Measurements from ENCODE around the gene NRP1. TPM values are rescaled to one million over a fixed set of nuclear protein-coding genes. Genes with fewer than 3 reads are reported as not detected.
"Not testable (repeated sequence)": the region's sequence is repeated elsewhere in the genome, so short reads cannot be mapped to it uniquely, and the experiment has no call there.

NRP1 gene
- total RNA-seq, 4 donors from 2014 or later, result 17.7 to 47.0 (median 21.0) TPM

- DNase-seq, result no peak
- TF ChIP-seq POLR2A (IDR thresholded peaks at IDR 0.05), result no peak
- no peak for TF ChIP-seq CTCF (IDR thresholded peaks at IDR 0.05)
- H3K27ac ChIP-seq, result no peak overlapping the region
- H3K4me3 ChIP-seq, result no peak overlapping the region
- H3K4me1 ChIP-seq, result no peaks in the 10 kb centered on the region
- no peaks in the 10 kb centered on the region for H3K9me3 ChIP-seq
- H3K27me3 ChIP-seq, result no peaks in the 10 kb centered on the region
- no peaks in the 10 kb centered on the region for H3K36me3 ChIP-seq
Measured at GRCh38 chr10:33303988-33304387, 30.5 kb downstream of the NRP1 start.

GRCh38 chr10:33302208-33302829 is 32.1 kb downstream of the NRP1 start:
- H3K27me3 ChIP-seq, result no peaks in the 10 kb centered on the region
- H3K4me1 ChIP-seq, result no peaks in the 10 kb centered on the region
- no peaks in the 10 kb centered on the region for H3K9me3 ChIP-seq
- no peaks in the 10 kb centered on the region for H3K36me3 ChIP-seq
- H3K27ac ChIP-seq, result peak overlapping the region in 1 of 4 donors; percentile 16
- TF ChIP-seq CTCF (IDR thresholded peaks at IDR 0.05) (no peak), POLR2A (IDR thresholded peaks at IDR 0.05) (no peak)
- DNase-seq, result no peak
- H3K4me3 ChIP-seq, result no peak overlapping the region

GRCh38 chr10:33301097-33301789 is 33.2 kb downstream of the NRP1 start:
- no peaks in the 10 kb centered on the region for H3K27me3 ChIP-seq

GRCh38 chr10:33300544-33300943 is 33.9 kb downstream of the NRP1 start:
- not testable (repeated sequence) for H3K36me3 ChIP-seq, H3K4me3 ChIP-seq, H3K27ac ChIP-seq, H3K4me1 ChIP-seq, H3K9me3 ChIP-seq, DNase-seq, H3K27me3 ChIP-seq

More at GRCh38 chr10:33301097-33301789, 33.2 kb downstream of the NRP1 start:
- Histone ChIP-seq H3K4me3 (no peak overlapping the region), H3K9me3 (no peaks in the 10 kb centered on the region), H3K36me3 (no peaks in the 10 kb centered on the region), H3K4me1 (no peaks in the 10 kb centered on the region), H3K27ac (no peak overlapping the region)
- no peak for DNase-seq
- TF ChIP-seq CTCF (IDR thresholded peaks at IDR 0.05), result no peak

- H3K36me3 ChIP-seq, result no peaks in the 10 kb centered on the region
- H3K27ac ChIP-seq, result no peak overlapping the region
- TF ChIP-seq CTCF (IDR thresholded peaks at IDR 0.05) (no peak), POLR2A (IDR thresholded peaks at IDR 0.05) (no peak)
Measured at GRCh38 chr10:33298893-33299292, 35.6 kb downstream of the NRP1 start.

GRCh38 chr10:33298110-33298509 is 36.4 kb downstream of the NRP1 start:
- Histone ChIP-seq H3K4me1 (no peaks in the 10 kb centered on the region), H3K27ac (no peak overlapping the region), H3K4me3 (no peak overlapping the region), H3K9me3 (no peaks in the 10 kb centered on the region), H3K27me3 (no peaks in the 10 kb centered on the region), H3K36me3 (no peaks in the 10 kb centered on the region)
- TF ChIP-seq POLR2A (IDR thresholded peaks at IDR 0.05) (no peak), CTCF (IDR thresholded peaks at IDR 0.05) (no peak)
- no peak for DNase-seq

More at GRCh38 chr10:33298893-33299292, 35.6 kb downstream of the NRP1 start:
- DNase-seq, result no peak
- no peaks in the 10 kb centered on the region for H3K9me3 ChIP-seq
- H3K4me3 ChIP-seq, result no peak overlapping the region
- no peaks in the 10 kb centered on the region for H3K27me3 ChIP-seq
- no peaks in the 10 kb centered on the region for H3K4me1 ChIP-seq

Data from Peyer's patch (tissue), 4 donors.